AG09309 (cell line): ENCODE data around the gene FNDC4.

Experiments
- DNase-seq: peaks from one replicate; pipeline ENCODE4 v3.0.0-alpha.2; 2010; ENCODE audit warnings: low read depth
- H3K4me3 ChIP-seq: 2 replicates; pipeline ENCODE4 v1.5.1; 2011; ENCODE audit warnings: mild to moderate bottlenecking, low read depth, low read length, moderate library complexity; ENCODE audit not compliant: control insufficient read depth
- CTCF ChIP-seq: IDR thresholded peaks from 2 replicates; pipeline ENCODE4 v1.5.1; 2011; ENCODE audit warnings: mild to moderate bottlenecking, low read depth, low read length, inconsistent platforms; ENCODE audit not compliant: insufficient read depth, control insufficient read depth; ENCODE audit errors: missing control alignments

FNDC4 gene

GRCh38 chr2:27501042-27501441 lies 6.0 kb upstream of the FNDC4 start:
- H3K4me3 ChIP-seq, result no peak overlapping the region
- TF ChIP-seq CTCF, result no peak
- DNase-seq, result no peak

GRCh38 chr2:27498975-27499374 lies 4.0 kb upstream of the FNDC4 start:
- no peak for TF ChIP-seq CTCF

GRCh38 chr2:27497288-27497627 lies 2.3 kb upstream of the FNDC4 start:
- no peak for TF ChIP-seq CTCF
- DNase-seq, result no peak
- H3K4me3 ChIP-seq, result no peak overlapping the region

More at GRCh38 chr2:27498975-27499374, 4.0 kb upstream of the FNDC4 start:
- H3K4me3 ChIP-seq, result no peak overlapping the region
- DNase-seq, result no peak

GRCh38 chr2:27496357-27497287 lies 1.6 kb upstream of the FNDC4 start, which contains the start of gene GCKR:
TSS of gene GCKR (plus strand) at chr2:27496839. CDS start at chr2:27496905, 66 bp downstream.
- no peak within 1 kb of the TSS for H3K4me3 ChIP-seq
- DNase-seq, result peak; percentile 21

GRCh38 chr2:27495840-27496356 lies 898 bp upstream of the FNDC4 start:
- TF ChIP-seq CTCF, result no peak
- no peak overlapping the region for H3K4me3 ChIP-seq
- no peak for DNase-seq

More at GRCh38 chr2:27496357-27497287, 1.6 kb upstream of the FNDC4 start, which contains the start of gene GCKR:
- TF ChIP-seq CTCF, result no peak

GRCh38 chr2:27494284-27494943 lies 586 bp downstream of the FNDC4 start:
- peak; percentile 11 for TF ChIP-seq CTCF
- DNase-seq, result peak; percentile 39
- H3K4me3 ChIP-seq, result peak overlapping the region; percentile 95
